Calu3 (cell line): ENCODE data around the gene FAM98C. TPM values are rescaled to one million over a fixed set of nuclear protein-coding genes. Genes with fewer than 3 reads are reported as not detected.
A peak's percentile ranks its signal among the peaks of the same experiment; 100 is the strongest.

Source experiments
- BruUV-seq: library from RNA; stranded (reverse); fragments of 400-500 nt; replicated peaks from 2 replicates; lab custom pipeline; 2021; lab: Mats Ljungman, UMichigan
- CTCF ChIA-PET: fragments of 300-600 bp; sonication (Branson Sonifier 250); formaldehyde crosslinking; loops from one replicate; lab custom pipeline; 2022; ENCODE audit warnings: antibody characterized with exemption; lab: Charles Lee
- DNase-seq: peaks from one replicate; pipeline ENCODE4 v3.0.0; 2022
- H3K27ac Mint-ChIP-seq: one replicate; pipeline ENCODE4 v1.8.0; 2022; ENCODE audit warnings: mixed read lengths; ENCODE audit not compliant: unreplicated experiment
- H3K27me3 Mint-ChIP-seq: one replicate; pipeline ENCODE4 v1.8.0; 2022; ENCODE audit warnings: mixed read lengths; ENCODE audit not compliant: unreplicated experiment
- H3K36me3 Mint-ChIP-seq: one replicate; pipeline ENCODE4 v1.8.0; 2022; ENCODE audit warnings: mild to moderate bottlenecking, moderate library complexity, mixed read lengths; ENCODE audit not compliant: insufficient read depth, unreplicated experiment
- H3K4me1 Mint-ChIP-seq: one replicate; pipeline ENCODE4 v1.8.0; 2022; ENCODE audit warnings: mild to moderate bottlenecking, low read depth, mixed read lengths; ENCODE audit not compliant: unreplicated experiment
- H3K4me3 Mint-ChIP-seq: one replicate; pipeline ENCODE4 v1.8.0; 2022; ENCODE audit warnings: mild to moderate bottlenecking, low read depth, moderate library complexity, mixed read lengths; ENCODE audit not compliant: unreplicated experiment
- H3K9me3 Mint-ChIP-seq: one replicate; pipeline ENCODE4 v1.8.0; 2022; ENCODE audit warnings: low read depth, mixed read lengths; ENCODE audit not compliant: unreplicated experiment
- intact Hi-C: fragments of 100-400 bp; cut with micrococcal nuclease; formaldehyde crosslinking; loops from one replicate; pipeline ENCODE4 v1.10.0; 2022; ENCODE audit not compliant: unreplicated experiment
- total RNA-seq: library from RNA; stranded (reverse); gene quantifications from 2 replicates; pipeline ENCODE4 v1.2.3, GENCODE V29; 2022
- TF ChIP-seq, protein P1 (sequence below): fragments of 200-600 bp; IDR thresholded peaks from one replicate; pipeline ENCODE4 v1.8.0; 2022; ENCODE audit warnings: antibody characterized with exemption; ENCODE audit not compliant: unreplicated experiment

FAM98C gene
- total RNA-seq, 1 experiment from 2014 or later = 31.4 TPM

DNA sequence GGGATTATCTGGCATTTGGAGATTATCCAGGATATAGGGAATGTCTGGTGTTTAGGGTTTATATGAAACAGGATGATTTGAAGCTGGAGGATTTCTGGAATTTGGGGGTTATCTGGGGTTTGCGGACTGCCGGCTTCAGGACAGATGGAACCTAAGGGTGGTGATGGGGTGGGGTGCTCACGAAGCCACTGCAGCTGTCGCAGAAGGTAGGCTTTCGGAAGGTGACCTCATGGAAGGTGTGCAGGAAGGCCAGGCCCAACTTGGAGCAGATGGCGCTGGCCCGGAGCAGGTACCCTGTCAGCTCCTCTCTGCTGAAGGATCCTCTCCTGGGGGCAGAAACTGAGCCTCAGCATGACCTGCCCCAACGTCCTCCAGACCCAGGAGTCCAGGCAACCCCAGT lies 9.6 kb downstream of the FAM98C start:
- intact Hi-C loops = no loop called here
- no peak for DNase-seq
- H3K27me3 Mint-ChIP-seq = peaks cover 35% of the 10 kb centered on the region
- CTCF ChIA-PET = interaction anchor here (1.6 kb wide), 1 partner anchor 10 kb away, joined by 4 read pairs; the partner anchor contains the start of gene FAM98C
- no peak overlapping the region for H3K4me3 Mint-ChIP-seq
- H3K4me1 Mint-ChIP-seq = peaks cover 23% of the 10 kb centered on the region
- TF ChIP-seq, protein P1, sequence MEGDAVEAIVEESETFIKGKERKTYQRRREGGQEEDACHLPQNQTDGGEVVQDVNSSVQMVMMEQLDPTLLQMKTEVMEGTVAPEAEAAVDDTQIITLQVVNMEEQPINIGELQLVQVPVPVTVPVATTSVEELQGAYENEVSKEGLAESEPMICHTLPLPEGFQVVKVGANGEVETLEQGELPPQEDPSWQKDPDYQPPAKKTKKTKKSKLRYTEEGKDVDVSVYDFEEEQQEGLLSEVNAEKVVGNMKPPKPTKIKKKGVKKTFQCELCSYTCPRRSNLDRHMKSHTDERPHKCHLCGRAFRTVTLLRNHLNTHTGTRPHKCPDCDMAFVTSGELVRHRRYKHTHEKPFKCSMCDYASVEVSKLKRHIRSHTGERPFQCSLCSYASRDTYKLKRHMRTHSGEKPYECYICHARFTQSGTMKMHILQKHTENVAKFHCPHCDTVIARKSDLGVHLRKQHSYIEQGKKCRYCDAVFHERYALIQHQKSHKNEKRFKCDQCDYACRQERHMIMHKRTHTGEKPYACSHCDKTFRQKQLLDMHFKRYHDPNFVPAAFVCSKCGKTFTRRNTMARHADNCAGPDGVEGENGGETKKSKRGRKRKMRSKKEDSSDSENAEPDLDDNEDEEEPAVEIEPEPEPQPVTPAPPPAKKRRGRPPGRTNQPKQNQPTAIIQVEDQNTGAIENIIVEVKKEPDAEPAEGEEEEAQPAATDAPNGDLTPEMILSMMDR = no peak
- H3K9me3 Mint-ChIP-seq = no peaks in the 10 kb centered on the region
- H3K27ac Mint-ChIP-seq = no peak overlapping the region
- no TSS peak for BruUV-seq
- H3K36me3 Mint-ChIP-seq = peaks cover 11% of the 10 kb centered on the region

DNA sequence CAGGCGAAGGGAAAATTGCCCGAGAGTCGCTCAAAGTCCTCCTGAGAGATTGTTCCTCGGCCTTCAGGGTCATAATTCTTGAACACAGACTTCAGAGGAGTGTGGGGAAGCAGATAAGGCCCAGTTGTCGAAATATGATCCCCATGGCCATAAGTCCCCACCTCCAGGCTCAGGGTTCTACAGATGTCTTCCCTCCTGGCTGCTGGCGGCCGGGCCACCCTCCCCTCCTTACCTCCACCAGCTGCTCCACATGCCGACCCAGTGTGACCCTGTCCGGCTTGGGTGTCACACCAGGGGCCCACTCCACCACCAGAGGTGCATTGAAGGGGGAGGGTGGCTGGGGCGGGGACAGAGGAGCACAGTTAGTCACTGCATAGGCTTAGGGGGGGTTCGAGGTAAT lies 10.1 kb downstream of the FAM98C start:
- no peak overlapping the region for H3K27ac Mint-ChIP-seq
- CTCF ChIA-PET = interaction anchor here (0.6 to 1.5 kb wide), 2 partner anchors 10 to 306 kb away, joined by 3 to 8 read pairs; partner anchors contain the start of gene FAM98C
- peaks cover 27% of the 10 kb centered on the region for H3K4me1 Mint-ChIP-seq
- no peak overlapping the region for H3K4me3 Mint-ChIP-seq
- DNase-seq = no peak
- TF ChIP-seq, protein P1 = no peak
- peaks cover 16% of the 10 kb centered on the region for H3K36me3 Mint-ChIP-seq
- BruUV-seq = no TSS peak
- peaks cover 39% of the 10 kb centered on the region for H3K27me3 Mint-ChIP-seq
- no peaks in the 10 kb centered on the region for H3K9me3 Mint-ChIP-seq
- intact Hi-C loops = no loop called here

DNA sequence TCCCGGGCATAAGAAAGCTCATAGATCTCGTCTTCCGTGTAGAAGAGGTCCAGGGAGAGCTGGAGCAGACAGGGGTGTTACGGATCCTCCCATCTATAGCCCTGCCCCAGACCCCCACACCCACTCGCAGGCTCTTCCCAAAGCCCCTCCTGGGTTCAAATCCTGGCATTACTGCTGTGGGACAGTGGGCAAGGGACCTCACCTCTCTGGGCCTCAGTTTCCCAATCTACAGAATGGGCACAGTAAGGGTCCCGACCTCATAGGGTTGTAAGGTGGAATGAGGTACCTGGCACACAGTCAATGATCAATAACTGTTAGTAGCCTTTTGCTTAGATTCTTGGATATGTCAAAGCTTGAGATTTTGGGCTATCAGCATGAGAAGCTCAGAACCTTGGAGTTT lies 10.5 kb downstream of the FAM98C start:
- no peak overlapping the region for H3K27ac Mint-ChIP-seq
- no peaks in the 10 kb centered on the region for H3K9me3 Mint-ChIP-seq
- TF ChIP-seq, protein P1 = no peak
- CTCF ChIA-PET = interaction anchor here (0.6 to 1.5 kb wide), 2 partner anchors 10 to 306 kb away, joined by 3 to 8 read pairs; partner anchors contain the start of gene FAM98C
- peaks cover 44% of the 10 kb centered on the region for H3K27me3 Mint-ChIP-seq
- H3K4me3 Mint-ChIP-seq = no peak overlapping the region
- intact Hi-C loops = no loop called here
- BruUV-seq = no TSS peak
- DNase-seq = no peak
- H3K4me1 Mint-ChIP-seq = peaks cover 32% of the 10 kb centered on the region
- H3K36me3 Mint-ChIP-seq = peaks cover 18% of the 10 kb centered on the region

DNA sequence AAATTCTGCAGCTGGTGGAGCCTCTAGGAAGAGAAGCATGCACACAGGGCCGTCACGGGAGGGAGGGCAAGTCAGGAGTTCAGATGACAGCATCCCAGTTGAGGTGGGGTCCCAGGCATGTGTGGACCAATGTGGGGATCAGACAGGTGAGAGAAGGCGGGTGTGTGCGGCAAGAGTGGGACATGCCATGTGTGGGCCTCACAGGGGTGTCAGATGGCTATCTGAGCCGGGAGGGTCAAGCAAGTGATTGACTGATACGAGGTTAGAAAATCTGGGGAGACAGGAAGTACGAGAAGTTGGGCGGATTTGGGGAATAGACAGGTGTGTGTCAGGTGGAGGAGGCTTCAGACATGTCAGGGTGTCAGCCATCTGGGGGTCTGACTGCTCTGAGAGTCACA lies 14.3 kb downstream of the FAM98C start:
- CTCF ChIA-PET = no interaction called here
- H3K27ac Mint-ChIP-seq = no peak overlapping the region
- intact Hi-C loops = no loop called here
- H3K4me1 Mint-ChIP-seq = peaks cover 23% of the 10 kb centered on the region
- peak overlapping the region; percentile 72 for H3K4me3 Mint-ChIP-seq
- no TSS peak for BruUV-seq
- no peaks in the 10 kb centered on the region for H3K9me3 Mint-ChIP-seq
- no peak for DNase-seq
- TF ChIP-seq, protein P1 = no peak
- H3K36me3 Mint-ChIP-seq = peaks cover 7% of the 10 kb centered on the region
- peaks cover 52% of the 10 kb centered on the region for H3K27me3 Mint-ChIP-seq
